HG03442 (cell line): Measurements from ENCODE around the gene ENTPD1.
"Not testable (repeated sequence)": the region's sequence is repeated elsewhere in the genome, so short reads cannot be mapped to it uniquely, and the experiment has no call there.

Source experiments
- ATAC-seq: cut with Tn5 transposase; IDR thresholded peaks from one replicate; pipeline ENCODE4 v1.9.1; 2021; ENCODE audit warnings: mild to moderate bottlenecking, moderate library complexity; ENCODE audit not compliant: unreplicated experiment

Gene ENTPD1

DNA sequence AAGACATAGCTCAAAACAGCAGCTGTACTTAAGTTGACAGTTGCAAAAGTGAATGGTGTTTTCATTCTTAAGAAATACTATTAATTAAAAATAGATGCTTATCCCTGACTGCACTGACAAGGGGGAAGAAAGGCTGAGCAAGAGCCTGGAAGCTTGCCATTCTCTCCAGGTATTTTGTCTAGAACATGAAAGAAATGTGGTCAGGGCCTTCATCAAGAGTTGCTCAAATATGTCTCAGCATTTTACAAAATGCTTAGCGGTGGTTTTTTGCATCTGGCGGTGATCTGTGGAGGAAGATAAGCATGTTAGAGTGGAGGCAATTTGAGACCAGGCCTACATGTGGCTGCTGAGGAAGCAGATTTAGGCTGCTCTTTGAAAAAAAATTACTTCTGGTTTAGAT, 105.4 kb downstream of the ENTPD1 start:
- no peak for ATAC-seq

DNA sequence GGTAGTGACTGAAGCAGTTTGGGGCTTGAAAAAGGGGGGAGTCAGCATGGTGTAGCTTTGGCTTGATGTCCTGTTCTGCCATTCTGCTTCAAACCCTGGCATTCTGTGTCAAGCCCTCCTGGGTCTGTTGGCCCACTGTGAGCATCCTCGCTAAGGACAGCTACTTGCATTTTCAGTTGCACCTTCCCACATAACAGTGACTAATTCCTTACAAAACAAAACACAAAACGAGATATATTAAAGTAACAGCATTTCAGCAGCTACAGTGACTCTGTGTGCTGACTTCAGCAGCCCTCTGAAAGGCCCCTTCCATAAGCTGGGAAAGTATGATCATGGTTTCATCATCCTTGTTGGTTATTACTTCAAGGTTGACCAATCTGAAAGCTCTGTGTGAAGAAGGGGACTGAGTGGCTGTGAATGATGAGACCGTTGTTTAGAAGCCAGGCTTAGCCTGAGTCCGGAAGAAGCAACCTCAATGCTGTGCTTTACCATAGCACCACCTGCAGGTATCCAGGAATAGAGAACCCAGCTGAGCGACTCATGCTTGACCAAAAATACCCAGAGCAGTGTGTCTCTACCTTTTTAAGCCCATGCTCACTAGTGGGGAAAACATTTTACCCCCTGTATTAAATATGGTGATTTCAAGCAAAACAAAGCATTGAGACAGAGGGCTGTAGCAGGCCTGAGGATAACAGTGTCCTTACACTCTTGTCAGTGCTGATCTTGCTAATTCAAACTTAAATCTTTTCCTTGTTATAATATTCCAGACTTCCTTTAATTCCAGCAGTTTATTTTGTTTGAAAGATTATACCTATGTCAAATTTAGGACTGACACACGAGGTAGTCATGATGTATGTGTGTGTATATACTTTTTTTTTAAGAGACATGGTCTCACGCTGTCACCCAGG, 109.2 kb downstream of the ENTPD1 start:
- ATAC-seq, result peak; percentile 84

DNA sequence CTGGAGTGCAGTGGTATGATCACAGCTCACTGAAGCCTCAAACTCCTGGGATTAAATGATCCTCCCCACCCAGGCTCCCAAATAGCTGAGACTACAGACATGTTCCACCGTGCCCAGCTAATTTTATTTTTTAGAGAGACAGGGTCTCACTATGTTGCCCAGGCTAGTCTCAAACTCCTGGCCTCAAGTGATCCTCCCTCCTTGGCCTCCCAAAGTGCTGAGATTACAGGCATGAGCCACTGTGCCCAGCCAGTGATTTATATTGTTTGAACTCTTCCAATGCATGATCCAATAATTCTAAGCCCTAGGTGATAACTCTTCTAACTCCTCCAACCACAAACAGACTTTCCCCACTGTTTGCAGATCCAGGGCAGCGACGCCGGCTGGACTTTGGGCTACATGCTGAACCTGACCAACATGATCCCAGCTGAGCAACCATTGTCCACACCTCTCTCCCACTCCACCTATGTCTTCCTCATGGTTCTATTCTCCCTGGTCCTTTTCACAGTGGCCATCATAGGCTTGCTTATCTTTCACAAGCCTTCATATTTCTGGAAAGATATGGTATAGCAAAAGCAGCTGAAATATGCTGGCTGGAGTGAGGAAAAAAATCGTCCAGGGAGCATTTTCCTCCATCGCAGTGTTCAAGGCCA, 110.0 kb downstream of the ENTPD1 start:
- ATAC-seq, result no peak

DNA sequence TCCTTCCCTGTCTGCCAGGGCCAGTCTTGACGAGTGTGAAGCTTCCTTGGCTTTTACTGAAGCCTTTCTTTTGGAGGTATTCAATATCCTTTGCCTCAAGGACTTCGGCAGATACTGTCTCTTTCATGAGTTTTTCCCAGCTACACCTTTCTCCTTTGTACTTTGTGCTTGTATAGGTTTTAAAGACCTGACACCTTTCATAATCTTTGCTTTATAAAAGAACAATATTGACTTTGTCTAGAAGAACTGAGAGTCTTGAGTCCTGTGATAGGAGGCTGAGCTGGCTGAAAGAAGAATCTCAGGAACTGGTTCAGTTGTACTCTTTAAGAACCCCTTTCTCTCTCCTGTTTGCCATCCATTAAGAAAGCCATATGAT, 110.5 kb downstream of the ENTPD1 start:
- ATAC-seq, result no peak

DNA sequence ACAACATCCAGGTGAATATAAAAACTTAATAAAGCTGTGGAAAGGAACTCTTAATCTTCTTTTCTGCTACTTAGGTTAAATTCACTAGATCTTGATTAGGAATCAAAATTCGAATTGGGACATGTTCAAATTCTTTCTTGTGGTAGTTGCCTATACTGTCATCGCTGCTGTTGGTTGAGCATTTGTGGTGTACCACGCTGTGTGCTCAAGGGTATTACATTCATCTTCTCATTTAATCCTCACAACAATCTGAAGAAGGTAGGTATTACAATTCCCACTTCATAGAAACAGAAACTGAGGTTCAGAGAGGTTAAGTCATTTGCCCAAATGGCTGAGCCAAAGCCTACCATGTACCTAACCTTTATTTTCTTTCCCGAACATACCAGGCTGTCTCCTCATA, 111.9 kb downstream of the ENTPD1 start:
- no peak for ATAC-seq

DNA sequence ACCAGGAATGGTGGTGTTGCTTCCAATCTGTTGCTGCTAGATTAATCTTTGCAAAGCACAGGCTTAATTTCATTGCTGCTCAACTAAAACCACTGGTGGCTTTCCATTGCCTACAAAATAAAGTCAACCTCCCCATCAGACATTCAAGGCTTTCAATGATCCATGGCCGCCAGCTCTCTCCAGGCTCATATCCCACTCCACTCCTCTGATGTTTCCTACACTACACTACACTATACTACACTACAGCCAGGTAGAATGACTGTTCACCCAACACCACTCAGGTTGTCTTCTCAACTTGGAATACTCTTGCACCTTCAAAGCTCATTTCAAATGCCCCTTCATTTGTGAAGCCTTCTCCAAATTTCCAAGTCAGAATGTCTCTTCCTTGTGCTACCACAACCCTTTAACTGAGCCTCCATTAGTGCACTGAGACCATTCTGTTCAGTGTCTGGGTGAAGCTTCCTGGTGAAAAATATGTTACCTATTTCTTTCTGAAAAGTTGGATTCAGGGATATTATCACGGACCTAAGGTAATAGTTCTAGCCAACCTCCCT, 116.3 kb downstream of the ENTPD1 start:
- no peak for ATAC-seq

DNA sequence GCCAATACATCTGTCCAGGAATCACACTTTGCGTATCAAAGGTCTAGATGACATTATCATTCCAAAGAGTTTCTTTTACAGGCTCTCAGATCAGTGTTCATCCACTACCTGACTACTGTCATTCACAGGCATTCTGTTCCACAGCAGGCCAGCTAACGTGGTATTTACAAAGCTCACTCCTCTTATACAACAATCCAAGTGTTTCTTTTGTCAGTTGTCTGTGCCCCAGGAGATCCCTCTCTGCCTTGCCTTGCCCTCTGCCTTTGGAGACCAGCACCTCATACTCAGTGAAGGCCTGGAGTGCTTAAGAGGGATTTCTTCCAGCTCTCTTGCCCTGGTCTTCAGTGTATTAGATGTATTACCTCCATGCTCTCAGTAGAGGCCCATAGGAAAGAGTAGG, 117.2 kb downstream of the ENTPD1 start:
- no peak for ATAC-seq

DNA sequence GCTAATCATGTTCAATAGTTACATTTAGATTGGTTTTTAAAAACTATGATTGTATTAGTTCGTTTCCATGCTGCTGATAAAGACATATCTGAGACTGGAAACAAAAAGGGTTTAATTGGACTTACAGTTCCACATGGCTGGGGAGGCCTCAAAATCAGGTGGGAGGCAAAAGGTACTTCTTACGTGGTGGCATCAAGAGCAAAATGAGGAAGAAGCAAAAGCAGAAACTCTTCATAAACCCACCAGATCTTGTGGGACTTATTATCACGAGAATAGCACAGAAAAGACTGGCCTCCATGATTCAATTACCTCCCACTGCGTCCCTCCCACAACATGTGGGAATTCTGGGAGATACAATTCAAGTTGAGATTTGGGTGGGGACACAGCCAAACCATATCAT, 117.7 kb downstream of the ENTPD1 start:
- no peak for ATAC-seq

DNA sequence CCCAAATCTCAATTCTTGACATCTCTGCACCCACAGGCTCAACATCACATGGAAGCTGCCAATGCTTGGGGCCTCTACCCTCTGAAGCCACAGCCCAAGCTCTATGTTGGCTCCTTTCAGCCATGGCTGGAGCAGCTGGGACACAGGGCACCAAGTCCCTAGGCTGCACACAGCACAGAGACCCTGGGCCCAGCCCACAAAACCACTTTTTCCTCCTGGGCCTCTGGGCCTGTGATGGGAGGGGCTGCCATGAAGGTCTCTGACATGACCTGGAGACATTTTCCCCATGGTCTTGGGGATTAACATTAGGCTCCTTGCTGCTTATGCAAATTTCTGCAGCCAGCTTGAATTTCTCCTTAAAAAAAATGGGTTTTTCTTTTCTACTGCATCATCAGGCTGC, 118.8 kb downstream of the ENTPD1 start:
- not testable (repeated sequence) for ATAC-seq

DNA sequence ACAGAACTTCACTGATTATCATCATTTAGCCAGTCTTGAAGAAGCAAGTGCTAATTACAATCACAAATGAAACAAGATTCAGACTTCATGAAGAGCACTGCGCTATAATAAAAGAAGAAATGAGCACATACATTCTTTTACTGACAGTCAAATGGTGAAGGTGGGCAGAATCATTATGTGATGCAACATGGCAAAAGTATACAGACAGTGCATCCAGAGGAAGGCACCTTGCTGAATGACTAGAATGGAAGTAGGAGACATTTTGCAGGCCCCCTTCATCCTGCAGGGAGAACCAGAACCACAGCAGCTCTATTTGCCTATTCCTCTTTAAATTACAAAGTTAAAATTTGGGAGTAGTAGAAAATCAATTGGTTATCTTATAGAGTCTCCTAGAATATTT, 120.8 kb downstream of the ENTPD1 start:
- no peak for ATAC-seq

DNA sequence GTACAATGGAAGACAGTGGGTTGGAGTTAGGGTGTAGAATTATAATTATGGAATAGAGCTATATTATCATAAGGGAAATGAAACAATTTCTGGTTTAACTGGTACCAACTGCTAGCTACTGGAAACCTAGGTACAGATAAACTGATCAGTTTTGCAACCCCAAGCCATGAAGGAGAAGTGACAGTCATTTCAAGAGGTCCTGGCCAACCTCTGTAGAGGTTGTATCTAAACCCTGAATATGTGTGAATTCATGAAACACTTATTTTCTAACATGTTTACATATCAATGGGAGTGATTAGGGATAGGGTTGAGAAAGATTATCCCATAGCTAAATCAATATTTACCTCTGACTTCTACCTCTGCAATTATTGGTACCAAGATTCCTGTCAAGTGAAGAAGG, 121.9 kb downstream of the ENTPD1 start:
- peak; percentile 76 for ATAC-seq

DNA sequence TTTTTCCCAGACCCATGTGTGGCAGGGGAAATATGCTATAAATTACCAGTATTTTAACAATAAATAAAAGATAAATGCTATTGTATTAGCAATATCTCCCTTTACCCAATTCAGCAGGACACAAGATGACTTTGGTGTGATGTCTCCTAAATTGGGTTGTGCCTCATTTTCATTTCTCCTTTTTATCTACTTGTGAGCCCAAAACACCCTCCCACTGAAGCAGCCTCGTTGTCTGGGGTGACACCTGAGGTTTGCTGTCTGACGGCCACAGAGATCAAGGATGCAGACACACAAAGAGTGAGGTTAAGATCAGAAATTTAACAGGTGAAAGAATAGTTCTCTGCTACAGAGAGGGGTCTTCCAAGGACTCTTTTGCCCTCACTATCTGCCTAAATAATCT, 124.7 kb downstream of the ENTPD1 start:
- no peak for ATAC-seq

DNA sequence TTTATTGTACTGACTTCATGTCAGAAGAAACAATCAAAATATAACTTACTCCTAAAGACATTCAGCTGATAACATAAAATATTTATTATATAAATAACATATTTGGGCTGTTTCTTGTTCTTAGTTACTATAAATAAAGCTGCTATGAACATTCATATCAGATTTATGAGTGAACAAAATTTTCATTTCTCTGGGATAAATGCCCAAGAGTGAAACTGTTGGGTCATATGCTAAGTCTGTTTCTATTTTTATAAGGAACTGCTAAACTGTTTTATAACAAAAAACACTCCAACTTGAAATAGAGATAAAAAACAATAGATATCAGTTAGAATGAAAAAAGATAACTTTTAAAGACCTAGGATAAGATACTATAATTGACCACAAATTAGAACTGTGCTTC, 125.4 kb downstream of the ENTPD1 start:
- ATAC-seq, result no peak

DNA sequence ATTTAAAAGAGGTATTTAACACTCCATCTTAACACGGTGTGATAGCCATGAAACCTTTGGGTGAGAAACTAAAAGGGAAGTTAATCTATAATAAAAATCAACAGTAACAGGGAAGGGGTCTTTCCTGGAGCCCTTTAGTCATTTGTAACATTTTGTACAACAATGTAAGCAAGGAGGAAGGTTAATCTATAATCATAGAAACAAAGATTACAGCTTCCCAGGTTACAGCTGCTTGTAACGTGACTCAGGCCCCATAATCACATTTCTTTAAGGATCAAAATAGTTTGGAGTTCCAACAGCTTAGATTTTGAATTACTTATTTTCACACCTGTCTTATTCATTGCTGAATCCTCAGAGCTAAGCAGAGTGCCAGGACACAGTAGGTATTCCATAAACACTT, 133.9 kb downstream of the ENTPD1 start:
- ATAC-seq, result no peak

DNA sequence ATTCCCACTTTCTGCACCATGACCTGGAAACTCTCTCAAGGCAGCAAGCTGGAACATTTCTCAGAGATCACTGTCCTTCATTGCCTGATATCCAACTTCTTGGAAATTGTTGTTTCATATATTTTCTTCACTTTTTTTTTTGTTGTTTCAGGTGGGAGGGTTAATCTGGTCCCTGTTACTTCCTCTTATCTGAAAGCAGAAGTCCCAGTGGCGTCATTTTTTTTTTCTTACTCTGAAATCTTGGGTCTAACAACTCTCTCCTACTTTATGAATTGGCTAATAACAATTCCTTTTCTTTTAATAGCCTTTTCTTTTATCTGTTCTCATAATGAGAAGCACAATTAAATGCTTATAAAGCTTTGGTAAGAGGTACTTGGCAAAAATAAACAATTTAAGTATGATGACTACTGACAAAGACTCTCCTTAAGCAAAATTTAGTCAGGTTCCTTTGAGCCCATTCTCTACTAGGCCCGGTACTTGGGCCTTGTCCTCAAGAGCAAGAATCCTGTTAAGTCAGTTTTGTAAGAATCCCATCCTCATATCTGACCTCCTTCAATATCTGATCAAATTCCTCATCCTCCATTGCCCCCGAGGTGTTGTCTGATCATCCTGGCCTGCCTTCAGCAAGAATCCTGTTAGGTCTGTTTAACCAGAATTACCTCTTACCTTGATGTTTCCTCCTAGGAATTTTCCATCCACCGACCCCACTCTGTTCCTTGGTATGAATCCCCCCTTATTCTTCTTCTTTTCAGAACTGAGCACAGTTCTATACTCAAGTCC, 140.3 kb downstream of the ENTPD1 start:
- no peak for ATAC-seq

DNA sequence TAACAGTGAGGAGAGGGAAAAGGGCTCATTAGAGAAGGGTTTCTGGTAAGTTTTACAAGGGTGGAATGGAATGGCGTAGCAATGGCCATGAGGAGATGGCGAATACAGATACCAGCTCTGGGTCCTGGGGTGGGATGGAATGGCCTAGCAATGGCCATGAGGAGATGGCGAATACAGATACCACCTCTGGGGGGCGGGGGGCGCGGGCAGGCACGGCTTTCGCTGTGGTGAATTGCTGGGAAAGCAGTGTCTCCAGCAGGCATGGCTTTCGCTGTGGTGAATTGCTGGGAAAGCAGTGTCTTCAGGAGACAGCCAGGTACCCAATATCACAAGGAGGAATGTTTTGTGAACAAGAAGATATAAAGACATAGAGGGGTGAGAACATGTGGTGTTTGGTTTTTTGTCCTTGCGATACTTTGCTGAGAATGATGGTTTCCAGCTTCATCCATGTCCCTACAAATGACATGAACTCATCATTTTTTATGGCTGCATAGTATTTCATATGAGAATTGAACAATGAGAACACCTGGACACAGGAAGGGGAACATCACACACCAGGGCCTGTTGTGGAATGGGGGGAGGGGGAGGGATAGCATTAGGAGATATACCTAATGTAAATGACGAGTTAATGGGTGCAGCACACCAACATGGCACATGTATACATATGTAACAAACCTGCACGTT, 150.1 kb downstream of the ENTPD1 start:
- ATAC-seq, result not testable (repeated sequence)

DNA sequence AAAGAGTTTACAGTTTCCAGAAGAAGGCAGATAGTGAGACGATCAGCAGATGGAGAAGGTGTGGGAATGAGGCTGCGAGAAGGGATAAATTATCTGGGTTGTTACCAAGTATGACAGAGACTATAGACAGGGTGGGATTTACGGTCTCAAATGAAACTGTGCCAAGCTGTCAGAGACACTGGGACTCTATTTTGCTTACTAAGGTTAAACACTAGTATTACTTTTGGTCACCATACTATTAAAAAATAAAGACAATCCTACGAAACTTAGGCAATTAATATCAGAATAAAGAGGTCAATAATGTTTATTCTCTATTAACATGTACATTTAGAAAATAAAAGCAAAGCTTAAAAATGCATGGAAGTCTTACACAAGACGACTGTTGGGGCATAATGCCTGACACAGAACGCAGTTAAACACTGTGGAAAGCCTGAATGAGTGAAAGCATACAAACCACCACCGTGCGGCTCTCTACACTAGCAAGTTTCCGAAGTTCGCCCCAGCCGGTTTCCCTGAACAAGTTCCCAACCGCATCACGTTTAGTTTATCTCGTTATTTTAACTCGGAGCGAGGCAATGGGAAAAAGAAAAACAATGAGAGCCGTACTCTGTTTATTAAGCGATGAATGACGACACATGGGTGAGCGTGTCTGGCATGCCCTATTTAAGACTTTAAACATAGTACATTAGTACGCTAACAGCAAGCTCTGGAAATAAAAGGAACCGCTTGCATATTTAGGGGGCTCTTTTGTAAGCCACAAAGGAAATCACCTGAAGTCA, 150.9 kb downstream of the ENTPD1 start:
- peak; percentile 31 for ATAC-seq

DNA sequence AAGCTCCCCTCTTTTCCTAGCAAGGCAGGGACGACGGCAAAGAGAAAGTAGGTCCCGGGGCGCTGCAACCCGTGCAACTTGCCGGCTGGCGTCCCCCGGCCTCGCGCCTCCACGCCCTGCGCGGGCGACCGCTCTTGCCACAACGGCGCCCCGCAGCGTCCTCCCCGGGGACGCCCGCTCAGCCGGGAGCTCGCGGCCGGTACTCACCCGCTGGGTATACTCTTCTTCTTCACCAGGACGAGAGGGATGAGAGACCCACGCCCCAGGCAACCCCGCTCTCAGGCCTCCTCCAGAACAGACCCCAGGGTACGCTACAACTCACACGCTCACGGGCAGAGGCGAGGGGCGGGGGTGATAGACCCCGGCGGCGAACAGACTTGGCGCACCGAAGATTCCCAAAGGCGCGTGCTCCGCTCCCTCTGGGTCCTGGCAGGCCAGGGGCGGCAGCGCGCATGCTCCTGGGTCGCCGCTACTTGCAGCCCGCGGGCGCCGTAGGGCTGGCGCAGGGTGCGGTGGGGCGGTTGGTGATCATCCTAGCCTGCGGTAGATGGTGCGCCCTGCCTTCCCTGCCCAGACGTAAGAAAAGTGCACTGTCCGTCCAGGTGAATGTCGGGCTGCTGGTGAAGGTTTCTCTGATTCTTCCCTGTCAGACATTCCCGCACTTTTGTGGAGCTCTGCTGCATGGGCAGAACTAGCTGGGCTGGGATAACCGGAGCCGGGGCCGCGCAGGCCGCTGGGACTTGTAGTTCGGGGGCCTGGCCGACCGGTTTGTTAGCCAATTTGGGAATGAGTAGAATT, 151.7 kb downstream of the ENTPD1 start, which contains the start of gene CC2D2B:
Gene CC2D2B (plus strand): TSS at position 520 of the 798 bp plus-strand sequence. CDS start 3,349 bp downstream, outside the sequence.
- peak; percentile 86 for ATAC-seq

DNA sequence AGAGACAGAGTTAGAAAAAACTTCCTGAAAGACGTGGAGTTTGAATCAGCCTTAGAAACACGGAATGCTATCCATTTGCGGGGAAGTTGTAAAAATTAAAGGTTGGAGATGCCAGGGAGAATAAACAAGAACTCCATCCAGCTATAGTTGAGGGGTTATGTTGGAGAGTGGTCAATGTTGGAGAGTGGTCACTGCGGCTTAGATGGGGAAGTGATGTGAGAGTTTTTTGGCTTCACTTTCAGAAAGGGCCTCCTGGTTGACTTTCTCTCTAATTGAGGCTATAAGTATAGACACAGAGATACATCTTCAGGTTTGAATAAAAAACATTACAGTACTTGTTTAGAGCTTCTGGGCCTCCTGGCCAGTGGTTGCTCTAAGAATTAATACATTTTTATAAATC, 152.5 kb downstream of the ENTPD1 start:
- no peak for ATAC-seq
